ENCODE measurements around the gene OPN3.

Gene OPN3

GRCh38 chr1:241615043-241615974, 24.9 kb downstream of the OPN3 start:
- no peak for FAIRE-seq

GRCh38 chr1:241614572-241614971, 25.6 kb downstream of the OPN3 start:
- FAIRE-seq = no peak

- FAIRE-seq = no peak
These were observed 26.0 kb downstream of the OPN3 start for GRCh38 chr1:241614144-241614543.

GRCh38 chr1:241612533-241613477, 27.4 kb downstream of the OPN3 start:
- no peak for FAIRE-seq

- FAIRE-seq = no peak
These were observed 28.4 kb downstream of the OPN3 start for GRCh38 chr1:241611736-241612135.

- FAIRE-seq = peak; percentile 55
These were observed 29.1 kb downstream of the OPN3 start for GRCh38 chr1:241611063-241611462.

- no peak for FAIRE-seq
These were observed 29.9 kb downstream of the OPN3 start for GRCh38 chr1:241610056-241610815.

GRCh38 chr1:241608379-241609033, 31.7 kb downstream of the OPN3 start:
- no peak for FAIRE-seq

- no peak for FAIRE-seq
These were observed 32.7 kb downstream of the OPN3 start for GRCh38 chr1:241607497-241607896.

GRCh38 chr1:241606544-241606943, 33.6 kb downstream of the OPN3 start:
- no peak for FAIRE-seq

GRCh38 chr1:241605146-241605805, 34.9 kb downstream of the OPN3 start:
- no peak for FAIRE-seq

- no peak for FAIRE-seq
These were observed 36.4 kb downstream of the OPN3 start for GRCh38 chr1:241603731-241604245.

- FAIRE-seq = no peak
These were observed 39.7 kb downstream of the OPN3 start for GRCh38 chr1:241600496-241600901.

GRCh38 chr1:241598249-241598648, 41.9 kb downstream of the OPN3 start:
- no peak for FAIRE-seq

- FAIRE-seq = no peak
These were observed 43.5 kb downstream of the OPN3 start for GRCh38 chr1:241596633-241597032.

- no peak for FAIRE-seq
These were observed 47.0 kb downstream of the OPN3 start for GRCh38 chr1:241593186-241593585.

- FAIRE-seq = no peak
These were observed 47.8 kb downstream of the OPN3 start for GRCh38 chr1:241592273-241592958.

- FAIRE-seq = no peak
These were observed 48.4 kb downstream of the OPN3 start for GRCh38 chr1:241591736-241592135.

- FAIRE-seq = no peak
These were observed 48.9 kb downstream of the OPN3 start for GRCh38 chr1:241591317-241591716.

GRCh38 chr1:241590719-241591118, 49.5 kb downstream of the OPN3 start:
- no peak for FAIRE-seq

- no peak for FAIRE-seq
These were observed 50.6 kb downstream of the OPN3 start for GRCh38 chr1:241589521-241589920.

Measured in endometrium (tissue), 2 donors.